Thyroid gland (tissue), 4 donors: ENCODE data around the gene RHOJ.

ENCODE experiments used
- POLR2A ChIP-seq, 2 donors: fragments of 450-650 bp; IDR thresholded peaks; one replicate each; pipeline ENCODE4 v1.6.1; 2017; ENCODE audit warnings: antibody characterized with exemption in 2 of 2, mild to moderate bottlenecking in 2 of 2, moderate library complexity in 1 of 2
- TF ChIP-seq, protein P1 (sequence below), 6 experiments: fragments of 200-600 bp in 3 of 6; fragments of 450-650 bp in 3 of 6; sonication (generic) in 3 of 6; IDR thresholded peaks; one replicate each; pipeline ENCODE4 v1.5.1; 2016 to 2019; ENCODE audit warnings: antibody characterized with exemption in 6 of 6, mild to moderate bottlenecking in 2 of 6, inconsistent platforms in 1 of 6, moderate library complexity in 1 of 6

DNA sequence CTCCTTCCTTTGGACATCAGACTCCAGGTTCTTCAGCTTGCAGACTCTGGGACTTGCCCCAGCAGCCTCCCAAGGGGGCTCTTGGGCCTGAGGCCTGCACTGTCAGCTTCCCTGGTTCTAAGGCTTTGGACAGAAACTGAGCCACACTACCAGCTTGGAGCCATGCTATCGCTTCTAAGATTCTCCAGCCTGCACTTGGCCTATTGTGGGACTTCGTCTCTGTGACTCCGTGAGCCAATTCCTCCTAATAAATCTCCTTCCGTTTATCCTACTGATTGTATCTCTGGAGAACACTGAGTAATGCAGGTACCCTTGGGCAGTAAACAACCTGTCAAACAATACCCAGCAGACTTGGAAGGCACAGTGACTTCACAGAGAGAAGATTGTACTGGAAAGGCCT lies 24.9 kb upstream of the RHOJ start:
- TF ChIP-seq, protein P1, sequence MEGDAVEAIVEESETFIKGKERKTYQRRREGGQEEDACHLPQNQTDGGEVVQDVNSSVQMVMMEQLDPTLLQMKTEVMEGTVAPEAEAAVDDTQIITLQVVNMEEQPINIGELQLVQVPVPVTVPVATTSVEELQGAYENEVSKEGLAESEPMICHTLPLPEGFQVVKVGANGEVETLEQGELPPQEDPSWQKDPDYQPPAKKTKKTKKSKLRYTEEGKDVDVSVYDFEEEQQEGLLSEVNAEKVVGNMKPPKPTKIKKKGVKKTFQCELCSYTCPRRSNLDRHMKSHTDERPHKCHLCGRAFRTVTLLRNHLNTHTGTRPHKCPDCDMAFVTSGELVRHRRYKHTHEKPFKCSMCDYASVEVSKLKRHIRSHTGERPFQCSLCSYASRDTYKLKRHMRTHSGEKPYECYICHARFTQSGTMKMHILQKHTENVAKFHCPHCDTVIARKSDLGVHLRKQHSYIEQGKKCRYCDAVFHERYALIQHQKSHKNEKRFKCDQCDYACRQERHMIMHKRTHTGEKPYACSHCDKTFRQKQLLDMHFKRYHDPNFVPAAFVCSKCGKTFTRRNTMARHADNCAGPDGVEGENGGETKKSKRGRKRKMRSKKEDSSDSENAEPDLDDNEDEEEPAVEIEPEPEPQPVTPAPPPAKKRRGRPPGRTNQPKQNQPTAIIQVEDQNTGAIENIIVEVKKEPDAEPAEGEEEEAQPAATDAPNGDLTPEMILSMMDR (IDR thresholded peaks at IDR 0.05), result no peak
- no peak for TF ChIP-seq POLR2A (IDR thresholded peaks at IDR 0.05)
